ENCODE measurements around the gene BEX1.

Gene BEX1

DNA sequence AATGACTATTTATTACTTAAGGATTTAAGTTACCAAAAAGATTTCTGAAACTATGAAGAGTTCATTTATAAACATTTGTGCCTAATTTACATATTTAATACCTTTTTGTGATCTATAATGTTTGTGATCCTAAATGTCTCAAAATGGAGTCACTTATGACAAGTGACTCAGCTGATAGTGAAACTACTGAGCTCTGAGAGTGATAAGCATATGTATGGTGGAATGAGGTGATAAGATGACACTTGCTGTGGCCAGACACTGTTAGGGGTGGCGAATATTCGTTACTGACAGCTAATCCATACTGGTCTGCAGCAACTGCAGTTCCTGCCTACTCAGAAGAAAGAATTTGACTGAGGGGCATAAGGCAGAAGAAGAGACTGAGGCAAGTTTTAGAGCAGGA, 34.5 kb upstream of the BEX1 start:
- DNase-seq (ENCODE audit: extremely low spot score) = no peak
- ChIA-PET POLR2A (no interaction called here), CTCF (no interaction called here)
- TF ChIP-seq, protein P1, sequence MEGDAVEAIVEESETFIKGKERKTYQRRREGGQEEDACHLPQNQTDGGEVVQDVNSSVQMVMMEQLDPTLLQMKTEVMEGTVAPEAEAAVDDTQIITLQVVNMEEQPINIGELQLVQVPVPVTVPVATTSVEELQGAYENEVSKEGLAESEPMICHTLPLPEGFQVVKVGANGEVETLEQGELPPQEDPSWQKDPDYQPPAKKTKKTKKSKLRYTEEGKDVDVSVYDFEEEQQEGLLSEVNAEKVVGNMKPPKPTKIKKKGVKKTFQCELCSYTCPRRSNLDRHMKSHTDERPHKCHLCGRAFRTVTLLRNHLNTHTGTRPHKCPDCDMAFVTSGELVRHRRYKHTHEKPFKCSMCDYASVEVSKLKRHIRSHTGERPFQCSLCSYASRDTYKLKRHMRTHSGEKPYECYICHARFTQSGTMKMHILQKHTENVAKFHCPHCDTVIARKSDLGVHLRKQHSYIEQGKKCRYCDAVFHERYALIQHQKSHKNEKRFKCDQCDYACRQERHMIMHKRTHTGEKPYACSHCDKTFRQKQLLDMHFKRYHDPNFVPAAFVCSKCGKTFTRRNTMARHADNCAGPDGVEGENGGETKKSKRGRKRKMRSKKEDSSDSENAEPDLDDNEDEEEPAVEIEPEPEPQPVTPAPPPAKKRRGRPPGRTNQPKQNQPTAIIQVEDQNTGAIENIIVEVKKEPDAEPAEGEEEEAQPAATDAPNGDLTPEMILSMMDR (IDR thresholded peaks at IDR 0.05; ENCODE audit: control extremely low read depth, extremely low read depth, low read depth, missing control alignments) = no peak

DNA sequence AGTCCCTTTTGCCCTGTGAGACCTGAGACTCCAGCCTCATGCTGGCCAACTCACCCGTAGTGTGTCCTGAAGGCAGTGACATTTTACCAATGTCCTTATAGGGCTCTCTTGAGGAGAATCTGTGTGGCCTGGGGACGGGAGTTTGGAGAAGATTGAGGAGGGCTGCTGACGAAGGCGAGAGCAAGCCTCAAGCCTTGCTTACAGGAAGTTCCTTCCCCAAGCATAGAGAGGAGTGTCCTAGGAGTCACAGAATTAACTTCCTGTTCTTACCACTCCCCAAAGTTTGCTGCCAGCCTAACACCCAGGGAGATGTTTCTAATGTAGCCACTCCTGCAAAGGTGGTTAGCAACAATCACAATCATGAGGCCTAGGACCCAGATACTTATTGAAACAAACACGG, 29.0 kb upstream of the BEX1 start, which contains the start of gene NXF3:
Gene NXF3 (minus strand): TSS at position 202 of the 400 bp plus-strand sequence. CDS start 120 bp downstream, at position 82.
- no peak for DNase-seq (ENCODE audit: extremely low spot score)
- TF ChIP-seq, protein P1 (IDR thresholded peaks at IDR 0.05; ENCODE audit: control extremely low read depth, extremely low read depth, low read depth, missing control alignments) = no peak
- ChIA-PET POLR2A (no interaction called here), CTCF (no interaction called here)

DNA sequence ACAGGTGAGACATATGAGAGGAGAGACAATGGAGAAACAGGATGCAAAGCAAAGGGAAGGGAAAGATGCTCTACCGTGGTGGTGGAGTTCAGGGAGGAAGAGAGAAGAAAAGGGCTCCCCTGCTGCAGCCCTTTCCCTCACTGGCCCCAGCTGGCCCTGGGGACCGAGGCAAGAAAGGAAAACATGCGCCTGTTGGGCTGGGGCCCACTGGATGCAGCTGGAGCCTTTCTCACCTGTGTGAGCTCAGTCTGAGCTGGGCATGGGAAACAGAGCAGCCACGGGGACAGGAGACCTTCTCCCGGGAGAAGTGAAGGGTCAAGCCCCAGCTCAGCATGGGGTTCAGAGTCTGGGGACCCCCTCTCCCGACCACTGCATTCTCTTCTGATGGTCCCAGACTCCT, 17.1 kb upstream of the BEX1 start:
- CTCF ChIA-PET = no interaction called here
- no peak for DNase-seq (ENCODE audit: extremely low spot score)
- POLR2A ChIA-PET = no interaction called here
- TF ChIP-seq, protein P1 (IDR thresholded peaks at IDR 0.05; ENCODE audit: control extremely low read depth, extremely low read depth, low read depth, missing control alignments) = no peak

DNA sequence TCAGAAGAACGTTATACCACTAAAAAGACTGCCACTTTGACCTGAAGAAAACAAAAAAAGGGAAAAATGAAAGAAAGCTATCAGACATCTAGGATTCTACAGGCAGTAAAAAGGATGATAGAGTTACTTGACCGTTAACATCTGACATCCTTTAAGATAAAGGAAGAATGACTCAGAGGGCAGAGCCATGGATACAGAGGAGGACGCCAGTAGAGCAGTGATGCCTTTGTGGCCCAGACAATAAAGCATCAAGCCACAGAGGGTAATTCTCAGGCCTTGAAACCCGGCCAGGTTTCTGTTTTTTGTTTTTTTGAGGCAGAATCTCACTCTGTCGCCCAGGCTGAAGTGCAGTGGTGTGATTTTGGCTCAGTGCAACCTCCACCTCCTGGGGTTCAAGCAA, 9.5 kb upstream of the BEX1 start:
- DNase-seq (ENCODE audit: extremely low spot score) = no peak
- POLR2A ChIA-PET = no interaction called here
- CTCF ChIA-PET = no interaction called here
- TF ChIP-seq, protein P1 (IDR thresholded peaks at IDR 0.05; ENCODE audit: control extremely low read depth, extremely low read depth, low read depth, missing control alignments) = no peak

- TF ChIP-seq, protein P1 (IDR thresholded peaks at IDR 0.05; ENCODE audit: control extremely low read depth, extremely low read depth, low read depth, missing control alignments) = no peak
- no peak for DNase-seq (ENCODE audit: extremely low spot score)
- ChIA-PET POLR2A (no interaction called here), CTCF (no interaction called here)
Observed at GRCh38 chrX:103066606-103067005, 2.6 kb upstream of the BEX1 start.

DNA sequence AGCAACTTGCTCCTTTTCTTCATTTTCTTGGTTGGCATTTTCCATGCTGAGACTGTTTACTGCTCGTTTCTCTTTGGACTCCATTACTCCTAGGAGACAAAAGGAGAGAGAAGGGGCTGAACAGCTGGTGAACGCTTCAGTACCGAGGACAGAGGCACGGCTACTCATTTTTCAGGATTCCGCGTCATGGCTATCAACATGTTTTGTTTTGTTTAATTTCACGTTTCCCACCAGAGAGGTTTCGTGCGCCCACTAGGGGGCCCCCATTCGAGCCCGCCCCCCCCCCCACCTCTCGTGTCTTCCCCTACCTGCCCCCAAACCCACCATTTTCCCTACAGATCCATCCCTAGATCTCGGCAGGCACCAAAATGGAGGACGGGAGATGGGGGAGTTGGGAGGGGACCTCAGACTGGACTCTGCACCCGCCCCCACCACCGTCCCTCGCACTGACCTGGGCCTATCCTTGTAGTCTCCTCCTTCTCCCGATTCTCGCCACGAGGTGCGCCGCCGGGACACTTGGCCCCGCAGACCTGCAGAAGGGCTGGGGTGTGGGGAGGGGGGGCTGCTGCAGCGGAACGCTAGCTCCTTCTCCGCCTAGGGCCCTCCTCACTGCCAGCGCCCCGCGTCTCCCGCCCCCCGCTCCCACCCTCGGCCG, 653 bp downstream of the BEX1 start:
- POLR2A ChIA-PET = no interaction called here
- TF ChIP-seq, protein P1 (IDR thresholded peaks at IDR 0.05; ENCODE audit: control extremely low read depth, extremely low read depth, low read depth, missing control alignments) = no peak
- DNase-seq (ENCODE audit: extremely low spot score) = no peak
- CTCF ChIA-PET = no interaction called here
